GM19193 (cell line): Measurements from ENCODE around the gene PNMT.

Experiments used
- POLR2A ChIP-seq: IDR thresholded peaks from 4 replicates; pipeline ENCODE4 v1.6.1; 2011; ENCODE audit not compliant: insufficient read depth, insufficient read length; ENCODE audit errors: extremely low read depth

PNMT gene

GRCh38 chr17:39660011-39660360 lies 8.3 kb upstream of the PNMT start:
- no peak for TF ChIP-seq POLR2A

GRCh38 chr17:39660397-39661385 lies 7.6 kb upstream of the PNMT start:
- TF ChIP-seq POLR2A = no peak

- no peak for TF ChIP-seq POLR2A
Observed at GRCh38 chr17:39661744-39662541, 6.3 kb upstream of the PNMT start.

GRCh38 chr17:39662551-39663339 lies 5.5 kb upstream of the PNMT start:
- TF ChIP-seq POLR2A = no peak

GRCh38 chr17:39663340-39663687 lies 4.9 kb upstream of the PNMT start:
- no peak for TF ChIP-seq POLR2A

GRCh38 chr17:39663688-39664580 lies 4.3 kb upstream of the PNMT start:
- TF ChIP-seq POLR2A = no peak

- no peak for TF ChIP-seq POLR2A
Observed at GRCh38 chr17:39664581-39665561, 3.4 kb upstream of the PNMT start, which contains the start of gene TCAP. Gene TCAP, plus strand, starts transcription at chr17:39665349. Its CDS starts 11 bp downstream, at chr17:39665360.

GRCh38 chr17:39665642-39666224 lies 2.5 kb upstream of the PNMT start:
- TF ChIP-seq POLR2A = no peak

GRCh38 chr17:39666231-39666600 lies 2.0 kb upstream of the PNMT start:
- TF ChIP-seq POLR2A = no peak

GRCh38 chr17:39666601-39667261 lies 1.5 kb upstream of the PNMT start:
- TF ChIP-seq POLR2A = no peak

- no peak for TF ChIP-seq POLR2A
Observed at GRCh38 chr17:39667262-39667944, 850 bp upstream of the PNMT start.
